IMR-90 (cell line): ENCODE measurements around the gene LHFPL5.

Source experiments
- BHLHE40 ChIP-seq: fragments of 150-350 bp; IDR thresholded peaks from 2 replicates; pipeline ENCODE4 v1.6.1; 2016; ENCODE audit warnings: mild to moderate bottlenecking, low read depth, low read length
- CEBPB ChIP-seq: IDR thresholded peaks from 2 replicates; pipeline ENCODE4 v1.6.1; 2012; ENCODE audit warnings: low read depth, low read length, improper control_type of control experiment
- ELK1 ChIP-seq: fragments of 150-350 bp; IDR thresholded peaks from 2 replicates; pipeline ENCODE4 v1.6.1; 2016; ENCODE audit warnings: low read depth, mild to moderate bottlenecking, low read length, moderate library complexity, borderline replicate concordance
- MXI1 ChIP-seq: IDR thresholded peaks from 2 replicates; pipeline ENCODE4 v1.6.1; 2012; ENCODE audit warnings: low read depth, mild to moderate bottlenecking, low read length, moderate library complexity, borderline replicate concordance
- POLR2A ChIP-seq: IDR thresholded peaks from 2 replicates; pipeline ENCODE4 v1.6.1; 2012; ENCODE audit warnings: mild to moderate bottlenecking, low read depth, low read length
- RCOR1 ChIP-seq: IDR thresholded peaks from 2 replicates; pipeline ENCODE4 v1.6.1; 2012; ENCODE audit warnings: mild to moderate bottlenecking, low read length, improper control_type of control experiment; ENCODE audit not compliant: insufficient replicate concordance
- RFX5 ChIP-seq: IDR thresholded peaks from 2 replicates; pipeline ENCODE4 v1.8.0; 2012; ENCODE audit warnings: low read depth, mild to moderate bottlenecking, low read length, moderate library complexity
- TF ChIP-seq, protein P1 (sequence below): conservative IDR thresholded peaks from 2 replicates; pipeline ENCODE4 v1.5.1; 2012; ENCODE audit warnings: mild to moderate bottlenecking, low read depth, low read length, improper control_type of control experiment
- TF ChIP-seq, protein P2 (sequence below): fragments of 150-350 bp; IDR thresholded peaks from 2 replicates; pipeline ENCODE4 v1.6.1; 2017; ENCODE audit warnings: mild to moderate bottlenecking, antibody characterized with exemption, low read length, low read depth

GRCh38 chr6:35780719-35781118, 24.4 kb upstream of the LHFPL5 start, which contains the start of gene CLPSL1:
- no peak for TF ChIP-seq POLR2A
- TF ChIP-seq, protein P1, sequence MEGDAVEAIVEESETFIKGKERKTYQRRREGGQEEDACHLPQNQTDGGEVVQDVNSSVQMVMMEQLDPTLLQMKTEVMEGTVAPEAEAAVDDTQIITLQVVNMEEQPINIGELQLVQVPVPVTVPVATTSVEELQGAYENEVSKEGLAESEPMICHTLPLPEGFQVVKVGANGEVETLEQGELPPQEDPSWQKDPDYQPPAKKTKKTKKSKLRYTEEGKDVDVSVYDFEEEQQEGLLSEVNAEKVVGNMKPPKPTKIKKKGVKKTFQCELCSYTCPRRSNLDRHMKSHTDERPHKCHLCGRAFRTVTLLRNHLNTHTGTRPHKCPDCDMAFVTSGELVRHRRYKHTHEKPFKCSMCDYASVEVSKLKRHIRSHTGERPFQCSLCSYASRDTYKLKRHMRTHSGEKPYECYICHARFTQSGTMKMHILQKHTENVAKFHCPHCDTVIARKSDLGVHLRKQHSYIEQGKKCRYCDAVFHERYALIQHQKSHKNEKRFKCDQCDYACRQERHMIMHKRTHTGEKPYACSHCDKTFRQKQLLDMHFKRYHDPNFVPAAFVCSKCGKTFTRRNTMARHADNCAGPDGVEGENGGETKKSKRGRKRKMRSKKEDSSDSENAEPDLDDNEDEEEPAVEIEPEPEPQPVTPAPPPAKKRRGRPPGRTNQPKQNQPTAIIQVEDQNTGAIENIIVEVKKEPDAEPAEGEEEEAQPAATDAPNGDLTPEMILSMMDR, result no peak
- TF ChIP-seq ELK1, result no peak
- no peak for TF ChIP-seq RCOR1
- TF ChIP-seq BHLHE40, result no peak
- TF ChIP-seq CEBPB, result no peak
- no peak for TF ChIP-seq RFX5
- TF ChIP-seq, protein P2, sequence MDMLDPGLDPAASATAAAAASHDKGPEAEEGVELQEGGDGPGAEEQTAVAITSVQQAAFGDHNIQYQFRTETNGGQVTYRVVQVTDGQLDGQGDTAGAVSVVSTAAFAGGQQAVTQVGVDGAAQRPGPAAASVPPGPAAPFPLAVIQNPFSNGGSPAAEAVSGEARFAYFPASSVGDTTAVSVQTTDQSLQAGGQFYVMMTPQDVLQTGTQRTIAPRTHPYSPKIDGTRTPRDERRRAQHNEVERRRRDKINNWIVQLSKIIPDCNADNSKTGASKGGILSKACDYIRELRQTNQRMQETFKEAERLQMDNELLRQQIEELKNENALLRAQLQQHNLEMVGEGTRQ, result no peak
- no peak for TF ChIP-seq MXI1
